ENCODE data around the gene ENOX1. TPM values are rescaled to one million over a fixed set of nuclear protein-coding genes. Genes with fewer than 3 reads are reported as not detected.

ENOX1 gene
- total and polyA plus RNA-seq, 4 donors: 0.33 to 7.7 (median 1.1) TPM

DNA sequence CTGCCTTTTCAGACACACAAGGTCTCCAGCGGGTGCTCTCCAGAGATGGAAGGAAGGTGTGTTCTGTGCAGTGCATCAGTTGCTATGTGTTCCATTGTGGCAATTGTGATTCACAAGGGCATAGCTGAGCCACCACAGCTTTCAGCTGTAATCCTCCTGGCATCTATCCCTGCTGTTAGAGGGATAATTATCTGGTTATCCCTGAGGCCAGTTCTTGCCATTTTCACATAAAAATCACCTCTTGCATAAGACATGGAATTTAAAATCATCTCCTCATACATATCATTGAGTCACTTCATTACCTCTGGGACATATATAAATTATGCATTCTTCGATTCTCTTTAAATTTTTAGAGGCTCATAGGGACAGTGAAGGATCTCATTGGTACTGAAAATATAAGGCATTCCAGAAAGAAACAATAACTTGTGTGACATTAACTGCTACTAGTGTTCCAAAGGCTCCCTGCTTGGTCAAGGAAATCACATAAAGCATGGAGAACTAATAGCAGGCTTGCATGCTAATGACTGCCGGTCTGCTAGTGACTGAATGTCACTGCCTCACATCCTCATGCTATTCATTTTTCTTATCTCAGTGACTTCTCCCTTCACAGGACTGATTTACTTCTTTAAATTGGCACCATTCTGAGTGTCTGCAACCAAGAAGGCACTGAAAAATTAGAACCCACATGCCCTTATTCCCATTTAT is 214.0 kb downstream of the ENOX1 start:
- no peaks in the 10 kb centered on the region for H3K27me3 ChIP-seq (ENCODE audit: control insufficient read depth in 3 of 3, insufficient read depth in 3 of 3, low read length in 2 of 3)
- peaks cover 1 to 28% (median 10%) of the 10 kb centered on the region in 5 donors for H3K4me1 ChIP-seq (ENCODE audit: control insufficient read depth in 5 of 5, insufficient read depth in 5 of 5, low read length in 5 of 5)
- 73 to 79% methylated on average over 3 of the region's 3 CpGs for WGBS, 2 donors
- no peak overlapping the region for H3K9ac ChIP-seq (ENCODE audit: insufficient read depth in 1 of 2, low read length in 2 of 2)
- ATAC-seq (ENCODE audit: insufficient read depth, low FRiP score) (no peak), DNase-seq (peak in 1 of 3 donors; percentile 24)
- TF ChIP-seq, protein P1, sequence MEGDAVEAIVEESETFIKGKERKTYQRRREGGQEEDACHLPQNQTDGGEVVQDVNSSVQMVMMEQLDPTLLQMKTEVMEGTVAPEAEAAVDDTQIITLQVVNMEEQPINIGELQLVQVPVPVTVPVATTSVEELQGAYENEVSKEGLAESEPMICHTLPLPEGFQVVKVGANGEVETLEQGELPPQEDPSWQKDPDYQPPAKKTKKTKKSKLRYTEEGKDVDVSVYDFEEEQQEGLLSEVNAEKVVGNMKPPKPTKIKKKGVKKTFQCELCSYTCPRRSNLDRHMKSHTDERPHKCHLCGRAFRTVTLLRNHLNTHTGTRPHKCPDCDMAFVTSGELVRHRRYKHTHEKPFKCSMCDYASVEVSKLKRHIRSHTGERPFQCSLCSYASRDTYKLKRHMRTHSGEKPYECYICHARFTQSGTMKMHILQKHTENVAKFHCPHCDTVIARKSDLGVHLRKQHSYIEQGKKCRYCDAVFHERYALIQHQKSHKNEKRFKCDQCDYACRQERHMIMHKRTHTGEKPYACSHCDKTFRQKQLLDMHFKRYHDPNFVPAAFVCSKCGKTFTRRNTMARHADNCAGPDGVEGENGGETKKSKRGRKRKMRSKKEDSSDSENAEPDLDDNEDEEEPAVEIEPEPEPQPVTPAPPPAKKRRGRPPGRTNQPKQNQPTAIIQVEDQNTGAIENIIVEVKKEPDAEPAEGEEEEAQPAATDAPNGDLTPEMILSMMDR (IDR thresholded peaks at IDR 0.05; ENCODE audit: control extremely low read depth, extremely low read depth): no peak
- H3K9me3 ChIP-seq (ENCODE audit: control insufficient read depth in 4 of 4, insufficient read depth in 3 of 4, low read length in 3 of 4): peaks cover 0 to 1% (median 0%) of the 10 kb centered on the region in 4 donors
- no peak overlapping the region for H3K27ac ChIP-seq (ENCODE audit: low read depth in 1 of 2, low read length in 1 of 2)
- no peak overlapping the region for H3K4me3 ChIP-seq
- H3K36me3 ChIP-seq (ENCODE audit: control insufficient read depth in 4 of 4, insufficient read depth in 4 of 4, low read length in 4 of 4): no peaks in the 10 kb centered on the region

DNA sequence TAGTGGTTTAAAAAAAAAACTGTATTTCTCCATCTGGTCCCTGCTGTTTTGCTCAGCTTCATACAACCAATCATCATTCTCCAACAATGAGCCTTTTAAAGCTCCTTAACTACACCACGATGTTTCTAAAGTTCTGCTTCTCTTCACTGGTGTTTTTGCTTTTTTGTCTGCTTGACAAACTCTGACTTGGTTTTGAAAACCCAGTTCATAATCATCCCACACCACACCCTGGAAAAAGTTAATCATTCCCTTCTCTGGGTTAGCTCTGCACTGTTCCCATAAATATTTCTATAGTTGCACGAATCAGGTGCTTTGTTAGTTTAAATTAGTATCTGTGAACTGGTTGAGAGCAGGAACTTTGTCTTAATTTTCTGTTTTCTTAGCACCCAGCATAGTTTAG is 217.1 kb downstream of the ENOX1 start:
- ATAC-seq (ENCODE audit: insufficient read depth, low FRiP score): no peak
- TF ChIP-seq, protein P1 (IDR thresholded peaks at IDR 0.05; ENCODE audit: control extremely low read depth, extremely low read depth): no peak
- Histone ChIP-seq H3K27me3 (ENCODE audit: control insufficient read depth in 3 of 3, insufficient read depth in 3 of 3, low read length in 2 of 3) (no peaks in the 10 kb centered on the region), H3K36me3 (ENCODE audit: control insufficient read depth in 4 of 4, insufficient read depth in 4 of 4, low read length in 4 of 4) (no peaks in the 10 kb centered on the region), H3K4me1 (ENCODE audit: control insufficient read depth in 5 of 5, insufficient read depth in 5 of 5, low read length in 5 of 5) (peaks cover under 1 to 50% (median 12%) of the 10 kb centered on the region in 5 donors), H3K9ac (ENCODE audit: insufficient read depth in 1 of 2, low read length in 2 of 2) (no peak overlapping the region), H3K9me3 (ENCODE audit: control insufficient read depth in 4 of 4, insufficient read depth in 3 of 4, low read length in 3 of 4) (peaks cover 0 to 1% (median 0%) of the 10 kb centered on the region in 4 donors), H3K27ac (ENCODE audit: low read depth in 1 of 2, low read length in 1 of 2) (no peak overlapping the region), H3K4me3 (no peak overlapping the region)
- WGBS, 2 donors: 79 to 87% methylated on average over 2 of the region's 2 CpGs
- no peak for DNase-seq

DNA sequence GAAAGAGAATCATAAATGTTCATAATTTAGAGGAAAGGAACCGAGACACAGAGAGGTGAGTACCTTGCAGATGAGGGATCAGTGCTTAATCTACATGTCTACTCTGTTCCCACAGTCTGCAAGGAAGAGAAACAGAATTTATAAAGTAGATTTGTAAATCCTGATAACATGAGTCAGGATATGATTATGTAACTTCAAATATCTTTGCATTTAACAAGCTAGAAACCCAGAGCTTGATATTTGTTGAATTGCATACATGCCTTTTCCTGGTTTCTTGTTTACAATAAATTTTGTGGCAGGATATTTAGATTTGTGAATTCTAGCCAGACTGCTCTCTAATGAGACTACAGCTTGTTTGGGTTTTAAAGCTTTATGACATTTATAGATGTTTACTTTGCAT is 219.2 kb downstream of the ENOX1 start:
- H3K27ac ChIP-seq (ENCODE audit: low read depth in 1 of 2, low read length in 1 of 2): no peak overlapping the region
- H3K9me3 ChIP-seq (ENCODE audit: control insufficient read depth in 4 of 4, insufficient read depth in 3 of 4, low read length in 3 of 4): no peaks in the 10 kb centered on the region
- no peak overlapping the region for H3K9ac ChIP-seq (ENCODE audit: insufficient read depth in 1 of 2, low read length in 2 of 2)
- peaks cover 0 to 42% (median 4%) of the 10 kb centered on the region in 5 donors for H3K4me1 ChIP-seq (ENCODE audit: control insufficient read depth in 5 of 5, insufficient read depth in 5 of 5, low read length in 5 of 5)
- TF ChIP-seq, protein P1 (IDR thresholded peaks at IDR 0.05; ENCODE audit: control extremely low read depth, extremely low read depth): no peak
- DNase-seq (peak in 1 of 3 donors; percentile 20), ATAC-seq (ENCODE audit: insufficient read depth, low FRiP score) (no peak)
- H3K4me3 ChIP-seq: no peak overlapping the region
- no peaks in the 10 kb centered on the region for H3K36me3 ChIP-seq (ENCODE audit: control insufficient read depth in 4 of 4, insufficient read depth in 4 of 4, low read length in 4 of 4)
- 74 to 77% methylated on average over 1 of the region's 1 CpG for WGBS, 2 donors
- no peaks in the 10 kb centered on the region for H3K27me3 ChIP-seq (ENCODE audit: control insufficient read depth in 3 of 3, insufficient read depth in 3 of 3, low read length in 2 of 3)
